Progenitor cell of endocrine pancreas (in vitro differentiated cells): ENCODE data around the gene DCC. TPM values are rescaled to one million over a fixed set of nuclear protein-coding genes. Genes with fewer than 3 reads are reported as not detected.

Source experiments
- DNase-seq: peaks from one replicate; pipeline ENCODE4 v3.0.0; 2021; ENCODE audit warnings: low spot score; ENCODE audit not compliant: unreplicated experiment
- H3K27ac Mint-ChIP-seq: 2 replicates; pipeline ENCODE4 v1.8.0; 2021; ENCODE audit warnings: mild to moderate bottlenecking, moderate library complexity, mixed read lengths
- H3K27me3 Mint-ChIP-seq: 2 replicates; pipeline ENCODE4 v1.8.0; 2021; ENCODE audit warnings: mixed read lengths
- H3K36me3 Mint-ChIP-seq: 2 replicates; pipeline ENCODE4 v1.8.0; 2022; ENCODE audit warnings: mixed read lengths; ENCODE audit not compliant: insufficient read depth
- H3K4me1 Mint-ChIP-seq: 2 replicates; pipeline ENCODE4 v1.8.0; 2021; ENCODE audit warnings: low read depth, mixed read lengths
- H3K4me3 Mint-ChIP-seq: 2 replicates; pipeline ENCODE4 v1.8.0; 2021; ENCODE audit warnings: low read depth, mild to moderate bottlenecking, moderate library complexity, mixed read lengths
- H3K9me3 Mint-ChIP-seq: 2 replicates; pipeline ENCODE4 v1.8.0; 2021; ENCODE audit warnings: low read depth, mixed read lengths
- total RNA-seq: library from RNA; stranded (reverse); gene quantifications from 2 replicates; pipeline ENCODE4 v1.2.1, GENCODE V29; 2021
- TF ChIP-seq, protein P1 (sequence below): fragments of 200-600 bp; sonication (generic); IDR thresholded peaks from one replicate; pipeline ENCODE4 v1.5.0; 2021; ENCODE audit warnings: antibody characterized with exemption, mild to moderate bottlenecking; ENCODE audit not compliant: unreplicated experiment

The DCC gene
- total RNA-seq, 1 donor from 2014 or later: 8.4 TPM

DNA sequence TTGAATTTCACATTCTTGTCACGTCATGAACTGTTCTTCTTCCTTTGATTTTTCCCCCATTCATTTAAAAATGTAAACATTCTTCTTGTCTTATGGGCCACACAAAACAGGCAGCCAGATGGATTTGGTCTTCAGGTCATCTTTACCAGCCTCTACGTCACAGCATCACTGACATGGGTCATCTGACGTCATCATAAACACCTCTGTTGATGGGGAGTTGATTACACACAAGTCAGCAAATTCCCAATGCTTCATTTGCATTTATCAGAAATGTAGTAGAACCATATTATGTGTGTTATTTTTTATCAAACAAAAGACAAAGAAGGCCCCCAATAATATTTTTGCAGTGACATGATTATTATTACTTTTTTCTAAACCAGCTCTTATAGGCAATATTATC, 777.9 kb downstream of the DCC start:
- H3K27ac Mint-ChIP-seq: no peak overlapping the region
- no peak for DNase-seq
- no peaks in the 10 kb centered on the region for H3K36me3 Mint-ChIP-seq
- H3K9me3 Mint-ChIP-seq: no peaks in the 10 kb centered on the region
- H3K4me1 Mint-ChIP-seq: no peaks in the 10 kb centered on the region
- no peak overlapping the region for H3K4me3 Mint-ChIP-seq
- no peaks in the 10 kb centered on the region for H3K27me3 Mint-ChIP-seq
- TF ChIP-seq, protein P1, sequence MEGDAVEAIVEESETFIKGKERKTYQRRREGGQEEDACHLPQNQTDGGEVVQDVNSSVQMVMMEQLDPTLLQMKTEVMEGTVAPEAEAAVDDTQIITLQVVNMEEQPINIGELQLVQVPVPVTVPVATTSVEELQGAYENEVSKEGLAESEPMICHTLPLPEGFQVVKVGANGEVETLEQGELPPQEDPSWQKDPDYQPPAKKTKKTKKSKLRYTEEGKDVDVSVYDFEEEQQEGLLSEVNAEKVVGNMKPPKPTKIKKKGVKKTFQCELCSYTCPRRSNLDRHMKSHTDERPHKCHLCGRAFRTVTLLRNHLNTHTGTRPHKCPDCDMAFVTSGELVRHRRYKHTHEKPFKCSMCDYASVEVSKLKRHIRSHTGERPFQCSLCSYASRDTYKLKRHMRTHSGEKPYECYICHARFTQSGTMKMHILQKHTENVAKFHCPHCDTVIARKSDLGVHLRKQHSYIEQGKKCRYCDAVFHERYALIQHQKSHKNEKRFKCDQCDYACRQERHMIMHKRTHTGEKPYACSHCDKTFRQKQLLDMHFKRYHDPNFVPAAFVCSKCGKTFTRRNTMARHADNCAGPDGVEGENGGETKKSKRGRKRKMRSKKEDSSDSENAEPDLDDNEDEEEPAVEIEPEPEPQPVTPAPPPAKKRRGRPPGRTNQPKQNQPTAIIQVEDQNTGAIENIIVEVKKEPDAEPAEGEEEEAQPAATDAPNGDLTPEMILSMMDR: no peak

DNA sequence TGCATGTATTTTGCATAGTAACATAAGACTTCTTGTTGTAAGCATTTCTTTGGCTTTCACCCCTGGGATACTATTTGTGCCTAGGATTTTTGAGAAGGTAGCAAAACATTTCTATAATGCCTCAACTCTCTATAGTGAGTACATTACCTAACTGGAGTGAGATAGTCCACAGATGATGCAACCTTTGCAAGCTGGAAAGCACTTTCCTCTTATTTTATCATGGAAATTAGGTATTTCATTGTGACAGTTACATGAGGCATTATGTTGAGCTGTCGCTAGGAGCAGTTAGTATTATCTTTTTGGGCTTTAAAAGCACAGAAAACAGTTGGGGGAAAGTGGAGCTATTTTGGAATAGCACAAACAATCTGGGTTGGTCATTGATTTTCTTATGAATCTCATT, 786.2 kb downstream of the DCC start:
- TF ChIP-seq, protein P1: no peak
- H3K9me3 Mint-ChIP-seq: no peaks in the 10 kb centered on the region
- H3K27me3 Mint-ChIP-seq: no peaks in the 10 kb centered on the region
- no peaks in the 10 kb centered on the region for H3K36me3 Mint-ChIP-seq
- no peak overlapping the region for H3K27ac Mint-ChIP-seq
- no peak overlapping the region for H3K4me3 Mint-ChIP-seq
- DNase-seq: no peak
- H3K4me1 Mint-ChIP-seq: no peaks in the 10 kb centered on the region

DNA sequence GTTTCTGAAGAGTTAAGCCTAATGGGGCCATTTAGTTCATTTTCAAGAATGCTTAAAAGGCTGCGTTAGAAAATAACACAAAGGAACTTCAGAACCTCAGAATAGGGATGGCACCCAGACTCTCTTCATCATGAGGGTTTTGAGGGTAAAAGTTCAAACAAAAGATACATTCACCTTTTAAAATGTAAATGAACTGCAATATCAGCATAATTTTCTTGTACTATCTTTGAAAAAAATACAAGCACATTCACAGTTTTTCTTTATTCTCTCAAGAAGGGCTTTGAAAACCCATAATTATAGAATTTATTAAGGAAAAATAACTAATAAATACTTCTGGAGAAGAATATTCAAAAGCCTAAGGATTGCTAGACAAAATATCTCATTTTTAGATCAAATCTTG, 791.0 kb downstream of the DCC start:
- Mint-ChIP-seq H3K27ac (no peak overlapping the region), H3K27me3 (no peaks in the 10 kb centered on the region), H3K36me3 (no peaks in the 10 kb centered on the region), H3K9me3 (no peaks in the 10 kb centered on the region), H3K4me3 (no peak overlapping the region), H3K4me1 (no peaks in the 10 kb centered on the region)
- TF ChIP-seq, protein P1: no peak
- DNase-seq: no peak

DNA sequence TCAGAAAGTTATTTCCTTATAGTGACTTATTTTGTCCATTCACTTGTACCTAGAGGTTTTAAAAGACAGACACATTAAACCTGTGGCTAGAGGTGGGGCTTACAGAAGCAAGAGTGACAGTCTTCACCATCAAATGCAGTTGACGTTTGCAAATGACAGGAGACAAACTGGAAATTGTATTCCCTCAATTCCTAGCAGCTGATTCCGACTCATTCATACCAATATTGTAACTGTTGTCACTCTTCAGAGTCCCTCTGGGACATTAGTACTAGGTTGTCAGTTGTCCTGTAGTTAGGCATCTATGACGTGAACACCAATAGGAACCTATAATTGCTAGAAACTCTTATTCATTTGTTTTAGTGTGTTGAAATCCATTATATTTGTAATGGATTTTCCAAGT, 794.7 kb downstream of the DCC start:
- no peak overlapping the region for H3K27ac Mint-ChIP-seq
- H3K27me3 Mint-ChIP-seq: no peaks in the 10 kb centered on the region
- H3K4me1 Mint-ChIP-seq: no peaks in the 10 kb centered on the region
- no peak overlapping the region for H3K4me3 Mint-ChIP-seq
- H3K36me3 Mint-ChIP-seq: no peaks in the 10 kb centered on the region
- DNase-seq: no peak
- H3K9me3 Mint-ChIP-seq: peaks cover 2% of the 10 kb centered on the region
- TF ChIP-seq, protein P1: no peak

DNA sequence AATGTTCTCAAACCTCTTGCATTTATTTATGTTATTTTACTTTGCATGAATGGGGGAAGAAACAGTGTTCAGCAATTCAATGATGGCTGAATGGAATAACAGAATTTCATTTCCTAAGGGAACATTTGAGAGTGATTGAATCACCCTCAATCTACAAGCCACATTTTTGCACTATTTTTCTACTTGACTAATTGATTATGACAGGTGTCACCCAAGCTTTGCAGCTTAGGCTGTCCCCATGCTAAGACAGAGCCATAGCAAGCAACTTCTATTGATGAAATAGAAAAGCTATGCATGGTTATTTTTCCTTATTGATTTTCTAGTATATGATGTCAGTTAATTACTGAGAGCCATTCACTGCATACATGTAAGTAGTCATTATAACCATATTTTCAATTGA, 795.7 kb downstream of the DCC start:
- Mint-ChIP-seq H3K27me3 (no peaks in the 10 kb centered on the region), H3K27ac (no peak overlapping the region), H3K4me1 (no peaks in the 10 kb centered on the region), H3K4me3 (no peak overlapping the region), H3K9me3 (peaks cover 2% of the 10 kb centered on the region), H3K36me3 (no peaks in the 10 kb centered on the region)
- no peak for DNase-seq
- TF ChIP-seq, protein P1: no peak
